CD4-positive, CD25-positive, alpha-beta regulatory T cell (primary cell): ENCODE measurements around the gene CROCC. TPM values are rescaled to one million over a fixed set of nuclear protein-coding genes. Genes with fewer than 3 reads are reported as not detected.
"Not testable (repeated sequence)": the region's sequence is repeated elsewhere in the genome, so short reads cannot be mapped to it uniquely, and the experiment has no call there.

Source experiments
- ATAC-seq, 2 donors: fragments of 150-1000 bp; cut with Tn5 transposase; one replicate each; pipeline ENCODE4 v1.10.0; 2021; ENCODE audit warnings: low read depth in 2 of 2, moderate number of reproducible peaks in 2 of 2, moderate library complexity in 1 of 2
- DNase-seq, 3 donors: peaks; one replicate each; pipeline versions ENCODE4 v3.0.0 to v3.0.0-alpha.2; 2012 to 2022; ENCODE audit warnings: mixed read lengths in 1 of 3
- H3K27ac ChIP-seq: one replicate; pipeline ENCODE4 v1.7.0; 2013; ENCODE audit warnings: mild to moderate bottlenecking, low read length; ENCODE audit not compliant: insufficient read depth, poor library complexity, severe bottlenecking
- H3K27me3 ChIP-seq: one replicate; pipeline ENCODE4 v1.7.0; 2013; ENCODE audit warnings: low read length; ENCODE audit not compliant: control insufficient read depth, insufficient read depth
- H3K36me3 ChIP-seq: one replicate; pipeline ENCODE4 v1.7.0; 2013; ENCODE audit warnings: mild to moderate bottlenecking, low read length, moderate library complexity; ENCODE audit not compliant: control insufficient read depth, insufficient read depth
- H3K4me1 ChIP-seq: 2 replicates; pipeline ENCODE4 v1.7.0; 2013; ENCODE audit warnings: mild to moderate bottlenecking, low read length; ENCODE audit not compliant: insufficient read depth, control insufficient read depth, poor library complexity, severe bottlenecking
- H3K4me3 ChIP-seq: one replicate; pipeline ENCODE4 v1.7.0; 2013; ENCODE audit warnings: low read depth, mild to moderate bottlenecking, low read length, moderate library complexity
- H3K9me3 ChIP-seq, 2 experiments: 1 replicate in 1 of 2; 2 replicates in 1 of 2; pipeline ENCODE4 v1.7.0; 2013; ENCODE audit warnings: low read length in 2 of 2, mild to moderate bottlenecking in 1 of 2, moderate library complexity in 1 of 2; ENCODE audit not compliant: control insufficient read depth in 2 of 2
- H3K27ac Mint-ChIP-seq, 3 donors: one replicate each; pipeline ENCODE4 v1.8.0; 2020 to 2022; ENCODE audit warnings: mild to moderate bottlenecking in 3 of 3, mixed read lengths in 3 of 3, moderate library complexity in 2 of 3
- H3K27me3 Mint-ChIP-seq: one replicate; pipeline ENCODE4 v1.8.0; 2022; ENCODE audit warnings: mild to moderate bottlenecking, mixed read lengths
- H3K36me3 Mint-ChIP-seq: one replicate; pipeline ENCODE4 v1.8.0; 2020; ENCODE audit warnings: mixed read lengths
- H3K4me1 Mint-ChIP-seq, 4 donors: one replicate each; pipeline ENCODE4 v1.8.0; 2020 to 2022; ENCODE audit warnings: mixed read lengths in 4 of 4, mild to moderate bottlenecking in 1 of 4
- H3K4me3 Mint-ChIP-seq, 4 donors: one replicate each; pipeline ENCODE4 v1.8.0; 2020 to 2022; ENCODE audit warnings: mild to moderate bottlenecking in 4 of 4, mixed read lengths in 4 of 4, moderate library complexity in 3 of 4
- H3K9me3 Mint-ChIP-seq, 7 donors: one replicate each; pipeline ENCODE4 v1.8.0; 2020 to 2022; ENCODE audit warnings: mixed read lengths in 7 of 7, mild to moderate bottlenecking in 3 of 7, moderate library complexity in 2 of 7
- polyA plus RNA-seq, 4 donors: library from polyadenylated mRNA; unstranded; fragments of 300-500 nt; fragmentation: Illumina TruSeq; gene quantifications; one replicate each; pipeline ENCODE4 v1.2.3, GENCODE V29; 2021
- total RNA-seq: library from RNA; stranded (reverse); gene quantifications from one replicate; pipeline ENCODE4 v1.2.3, GENCODE V29; 2022

The CROCC gene
- total RNA-seq (46.1 TPM), polyA plus RNA-seq (1 to 10 TPM; 3.9 to 5.2 (median 4.2) TPM)

GRCh38 chr1:16921391-16922185 lies at the start of gene CROCC:
Gene CROCC, plus strand, starts transcription at chr1:16921931. Its CDS starts 88 bp downstream, at chr1:16922019.
- H3K4me3 Mint-ChIP-seq, result peak within 1 kb of the TSS in 2 of 4 donors; percentile 59 to 63
- peak within 1 kb of the TSS in 2 of 3 donors; percentile 35 to 71 for H3K27ac Mint-ChIP-seq
- H3K9me3 Mint-ChIP-seq, result no peaks in the 10 kb centered on the region
- H3K4me1 Mint-ChIP-seq, result peaks cover 0 to 39% (median 10%) of the 10 kb centered on the region in 4 donors
- H3K27me3 Mint-ChIP-seq, result no peaks in the 10 kb centered on the region
- Histone ChIP-seq H3K36me3 (no peaks in the 10 kb centered on the region), H3K9me3 (no peaks in the 10 kb centered on the region), H3K27me3 (no peaks in the 10 kb centered on the region), H3K4me1 (peaks cover 10% of the 10 kb centered on the region), H3K27ac (no peak within 1 kb of the TSS), H3K4me3 (no peak within 1 kb of the TSS)
- DNase-seq (peak in 2 of 3 donors; percentile 15 to 61), ATAC-seq (peak; percentile 63 to 69)
- peaks cover 4% of the 10 kb centered on the region for H3K36me3 Mint-ChIP-seq

GRCh38 chr1:16872152-16873075 lies 49.3 kb upstream of the CROCC start:
- peak; percentile 52 to 55 for ATAC-seq
- H3K9me3 ChIP-seq, H3K4me1 Mint-ChIP-seq, H3K27me3 ChIP-seq, H3K4me1 ChIP-seq, H3K36me3 Mint-ChIP-seq, H3K4me3 ChIP-seq, H3K36me3 ChIP-seq, H3K27ac ChIP-seq, DNase-seq, H3K9me3 Mint-ChIP-seq: not testable (repeated sequence)
- Mint-ChIP-seq H3K4me3 (peak overlapping the region; percentile 22 to 89 (median 56)), H3K27me3 (peaks cover 62% of the 10 kb centered on the region), H3K27ac (peak overlapping the region in 1 of 3 donors; percentile 26)

GRCh38 chr1:16873076-16873879 lies 48.5 kb upstream of the CROCC start:
- H3K9me3 Mint-ChIP-seq, H3K27me3 ChIP-seq, H3K9me3 ChIP-seq, H3K4me1 ChIP-seq, H3K36me3 ChIP-seq, H3K27ac ChIP-seq, H3K36me3 Mint-ChIP-seq, H3K4me1 Mint-ChIP-seq, H3K4me3 ChIP-seq, H3K27ac Mint-ChIP-seq: not testable (repeated sequence)
- DNase-seq, result peak; percentile 27 to 31 (median 30)
- peak in 1 of 2 donors; percentile 42 for ATAC-seq
- Mint-ChIP-seq H3K4me3 (peak overlapping the region; percentile 7 to 89 (median 62)), H3K27me3 (peaks cover 62% of the 10 kb centered on the region)

- H3K9me3 ChIP-seq, H3K36me3 ChIP-seq, H3K36me3 Mint-ChIP-seq, H3K4me1 Mint-ChIP-seq, H3K27ac Mint-ChIP-seq, H3K4me1 ChIP-seq, H3K4me3 Mint-ChIP-seq, H3K4me3 ChIP-seq, H3K27me3 ChIP-seq, DNase-seq, H3K27ac ChIP-seq, ATAC-seq, H3K9me3 Mint-ChIP-seq: not testable (repeated sequence)
- peaks cover 65% of the 10 kb centered on the region for H3K27me3 Mint-ChIP-seq
Observed at GRCh38 chr1:16874968-16875765, 46.6 kb upstream of the CROCC start.

GRCh38 chr1:16881742-16882141 lies 40.0 kb upstream of the CROCC start:
- not testable (repeated sequence) for H3K4me1 Mint-ChIP-seq, H3K9me3 Mint-ChIP-seq, ATAC-seq, H3K4me3 ChIP-seq, H3K36me3 ChIP-seq, H3K27ac ChIP-seq, H3K9me3 ChIP-seq, H3K36me3 Mint-ChIP-seq, H3K4me1 ChIP-seq, H3K4me3 Mint-ChIP-seq, H3K27me3 ChIP-seq, DNase-seq
- Mint-ChIP-seq H3K27ac (peak overlapping the region in 1 of 3 donors; percentile 16), H3K27me3 (peaks cover 84% of the 10 kb centered on the region)

- DNase-seq (no peak), ATAC-seq (no peak)
- Mint-ChIP-seq H3K36me3 (no peaks in the 10 kb centered on the region), H3K27ac (no peak overlapping the region), H3K27me3 (peaks cover 93% of the 10 kb centered on the region), H3K9me3 (peaks cover 0 to 1% (median 0%) of the 10 kb centered on the region in 7 donors), H3K4me3 (no peak overlapping the region), H3K4me1 (peaks cover 0 to 3% (median 1%) of the 10 kb centered on the region in 4 donors)
- no peaks in the 10 kb centered on the region for H3K4me1 ChIP-seq
- no peak overlapping the region for H3K4me3 ChIP-seq
- H3K9me3 ChIP-seq, result no peaks in the 10 kb centered on the region
- no peaks in the 10 kb centered on the region for H3K36me3 ChIP-seq
- peaks cover 6% of the 10 kb centered on the region for H3K27me3 ChIP-seq
- no peak overlapping the region for H3K27ac ChIP-seq
Observed at GRCh38 chr1:16882986-16883385, 38.7 kb upstream of the CROCC start.

GRCh38 chr1:16884487-16884886 lies 37.2 kb upstream of the CROCC start:
- not testable (repeated sequence) for H3K4me3 Mint-ChIP-seq, ATAC-seq, H3K27ac Mint-ChIP-seq, H3K36me3 Mint-ChIP-seq, H3K9me3 ChIP-seq, H3K27me3 ChIP-seq, H3K4me1 ChIP-seq, DNase-seq, H3K9me3 Mint-ChIP-seq, H3K4me3 ChIP-seq, H3K36me3 ChIP-seq, H3K27ac ChIP-seq
- Mint-ChIP-seq H3K27me3 (peaks cover 98% of the 10 kb centered on the region), H3K4me1 (peaks cover 4 to 15% (median 6%) of the 10 kb centered on the region in 4 donors)
